Measurements from ENCODE around the gene SNX3.

GRCh38 chr6:108294297-108294726, 33.5 kb upstream of the SNX3 start:
- TF ChIP-seq CTCF (conservative IDR thresholded peaks at IDR 0.05; ENCODE audit: low read length) (no peak), EZH2phosphoT487 (IDR thresholded peaks at IDR 0.05; ENCODE audit: borderline replicate concordance, low read depth, low read length) (no peak)
